ENCODE measurements around the gene NPC1L1. TPM values are rescaled to one million over a fixed set of nuclear protein-coding genes. Genes with fewer than 3 reads are reported as not detected.
"Not testable (repeated sequence)": the region's sequence is repeated elsewhere in the genome, so short reads cannot be mapped to it uniquely, and the experiment has no call there.

Gene NPC1L1
- total RNA-seq, 2 donors from 2014 or later = 0.52 TPM; not detected in 1

GRCh38 chr7:44511236-44511635 is 29.9 kb downstream of the NPC1L1 start:
- intact Hi-C loops (cut with DNase I) = no loop called here
- ATAC-seq (no peak), DNase-seq (no peak)
- whole genome bisulfite sequencing, 2 donors = 76 to 78% methylated on average over 1 of the region's 1 CpG
- Histone ChIP-seq H3K27ac (no peak overlapping the region), H3K27me3 (no peaks in the 10 kb centered on the region), H3K9me3 (no peaks in the 10 kb centered on the region), H3K4me1 (no peaks in the 10 kb centered on the region), H3K36me3 (replicated peaks in 1 of 2; ENCODE audit: insufficient read depth in 1 of 2, low read depth in 2 of 2) (no peaks in the 10 kb centered on the region), H3K4me3 (no peak overlapping the region)
- TF ChIP-seq, protein P1, sequence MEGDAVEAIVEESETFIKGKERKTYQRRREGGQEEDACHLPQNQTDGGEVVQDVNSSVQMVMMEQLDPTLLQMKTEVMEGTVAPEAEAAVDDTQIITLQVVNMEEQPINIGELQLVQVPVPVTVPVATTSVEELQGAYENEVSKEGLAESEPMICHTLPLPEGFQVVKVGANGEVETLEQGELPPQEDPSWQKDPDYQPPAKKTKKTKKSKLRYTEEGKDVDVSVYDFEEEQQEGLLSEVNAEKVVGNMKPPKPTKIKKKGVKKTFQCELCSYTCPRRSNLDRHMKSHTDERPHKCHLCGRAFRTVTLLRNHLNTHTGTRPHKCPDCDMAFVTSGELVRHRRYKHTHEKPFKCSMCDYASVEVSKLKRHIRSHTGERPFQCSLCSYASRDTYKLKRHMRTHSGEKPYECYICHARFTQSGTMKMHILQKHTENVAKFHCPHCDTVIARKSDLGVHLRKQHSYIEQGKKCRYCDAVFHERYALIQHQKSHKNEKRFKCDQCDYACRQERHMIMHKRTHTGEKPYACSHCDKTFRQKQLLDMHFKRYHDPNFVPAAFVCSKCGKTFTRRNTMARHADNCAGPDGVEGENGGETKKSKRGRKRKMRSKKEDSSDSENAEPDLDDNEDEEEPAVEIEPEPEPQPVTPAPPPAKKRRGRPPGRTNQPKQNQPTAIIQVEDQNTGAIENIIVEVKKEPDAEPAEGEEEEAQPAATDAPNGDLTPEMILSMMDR (IDR thresholded peaks at IDR 0.05) = no peak
- no peak for TF ChIP-seq POLR2A (IDR thresholded peaks at IDR 0.05)

DNA sequence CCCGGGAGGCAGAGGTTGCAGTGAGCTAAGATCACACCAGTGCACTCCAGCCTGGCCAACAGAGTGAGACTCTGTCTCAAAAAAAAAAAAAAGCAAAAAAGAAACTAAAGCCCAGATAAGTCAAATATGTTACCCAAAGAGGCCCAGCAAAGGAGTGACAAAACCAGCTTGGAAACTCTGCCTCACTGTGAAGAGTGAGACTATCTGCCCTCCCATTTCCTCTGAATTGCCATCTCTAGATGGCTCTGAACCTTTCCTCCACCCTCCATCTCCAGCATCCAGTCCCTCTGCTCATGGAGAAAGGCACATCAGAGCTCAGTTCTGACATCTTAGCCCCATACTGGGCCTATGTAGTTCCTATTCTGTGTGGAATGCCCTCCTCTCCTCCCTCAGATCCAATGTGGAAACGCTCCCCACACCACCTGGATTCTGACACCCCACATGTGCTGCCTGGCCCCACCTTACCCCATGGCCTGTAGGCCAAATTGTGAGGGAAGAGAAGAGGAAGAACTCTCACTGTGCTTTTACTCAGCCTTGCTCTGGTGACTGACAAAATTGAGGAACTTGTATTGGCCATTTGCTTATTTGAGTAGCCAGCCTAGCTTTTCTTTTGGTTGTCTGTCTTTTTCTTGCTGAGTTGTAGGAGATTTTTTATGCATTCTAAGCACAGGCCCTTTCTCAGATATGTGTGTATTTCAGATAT is 32.7 kb downstream of the NPC1L1 start:
- ATAC-seq (no peak), DNase-seq (no peak)
- Histone ChIP-seq H3K4me3 (no peak overlapping the region), H3K9me3 (no peaks in the 10 kb centered on the region), H3K27me3 (no peaks in the 10 kb centered on the region), H3K27ac (no peak overlapping the region), H3K4me1 (no peaks in the 10 kb centered on the region), H3K36me3 (replicated peaks in 1 of 2; ENCODE audit: insufficient read depth in 1 of 2, low read depth in 2 of 2) (no peaks in the 10 kb centered on the region)
- intact Hi-C loops (cut with DNase I) = no loop called here
- TF ChIP-seq, protein P1 (IDR thresholded peaks at IDR 0.05) = no peak
- TF ChIP-seq POLR2A (IDR thresholded peaks at IDR 0.05) = no peak
- WGBS, 2 donors = 46 to 53% methylated on average over 2 of the region's 2 CpGs

- H3K36me3 ChIP-seq (replicated peaks in 1 of 2; ENCODE audit: insufficient read depth in 1 of 2, low read depth in 2 of 2); H3K9me3 ChIP-seq; ATAC-seq; DNase-seq; H3K27me3 ChIP-seq; H3K4me3 ChIP-seq; H3K4me1 ChIP-seq; intact Hi-C loops (cut with DNase I); H3K27ac ChIP-seq: not testable (repeated sequence)
- 62 to 74% methylated on average over 3 of the region's 3 CpGs for WGBS, 2 donors
Observed at GRCh38 chr7:44506592-44507288, 34.4 kb downstream of the NPC1L1 start.

GRCh38 chr7:44505595-44505994 is 35.5 kb downstream of the NPC1L1 start:
- Histone ChIP-seq H3K27me3 (no peaks in the 10 kb centered on the region), H3K27ac (no peak overlapping the region), H3K4me1 (no peaks in the 10 kb centered on the region), H3K9me3 (no peaks in the 10 kb centered on the region), H3K4me3 (no peak overlapping the region), H3K36me3 (replicated peaks in 1 of 2; ENCODE audit: insufficient read depth in 1 of 2, low read depth in 2 of 2) (no peaks in the 10 kb centered on the region)
- TF ChIP-seq, protein P1 (IDR thresholded peaks at IDR 0.05) = no peak
- TF ChIP-seq POLR2A (IDR thresholded peaks at IDR 0.05) = no peak
- WGBS, 2 donors = 65 to 68% methylated on average over 3 of the region's 3 CpGs
- DNase-seq = no peak
- intact Hi-C loops (cut with DNase I) = no loop called here
- no peak for ATAC-seq

DNA sequence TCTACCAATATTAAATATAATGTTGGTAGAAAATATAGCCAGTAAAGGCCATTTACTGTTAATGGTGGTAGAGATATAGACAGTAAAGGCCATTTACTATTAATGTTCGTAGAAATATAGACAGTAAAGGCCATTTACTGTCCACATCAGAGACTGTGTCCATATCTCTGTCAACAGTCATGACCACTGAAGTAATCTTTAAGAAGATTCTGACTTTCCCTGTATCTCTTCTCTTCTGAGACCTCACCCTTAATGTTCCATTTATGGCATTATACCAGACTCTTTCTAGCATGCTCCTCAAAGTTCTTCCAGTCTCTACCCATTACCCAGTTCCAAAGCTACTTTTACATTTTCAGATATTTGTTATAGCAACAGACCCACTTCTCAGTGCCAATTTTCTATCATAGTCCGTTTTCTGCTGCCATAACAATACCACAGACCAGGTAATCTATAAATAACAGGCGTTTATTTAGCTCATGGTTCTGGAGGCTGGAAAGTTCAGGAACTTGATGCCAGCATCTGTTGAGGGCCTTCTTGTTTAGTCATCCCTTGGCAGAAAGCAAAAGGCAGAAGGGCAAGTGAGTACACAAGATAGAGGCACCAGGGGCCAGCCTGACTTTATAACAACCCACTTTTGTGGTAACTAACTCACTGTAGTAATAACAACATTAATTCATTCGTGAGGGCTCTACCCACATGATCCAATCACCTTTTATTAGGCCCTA is 42.7 kb downstream of the NPC1L1 start:
- H3K36me3 ChIP-seq (replicated peaks in 1 of 2; ENCODE audit: insufficient read depth in 1 of 2, low read depth in 2 of 2) = no peaks in the 10 kb centered on the region
- TF ChIP-seq, protein P1 (IDR thresholded peaks at IDR 0.05) = no peak
- TF ChIP-seq POLR2A (IDR thresholded peaks at IDR 0.05) = no peak
- no peak overlapping the region for H3K27ac ChIP-seq
- intact Hi-C loops (cut with DNase I) = no loop called here
- no peak overlapping the region for H3K4me3 ChIP-seq
- ATAC-seq = no peak
- no peaks in the 10 kb centered on the region for H3K4me1 ChIP-seq
- H3K9me3 ChIP-seq = no peaks in the 10 kb centered on the region
- no peak for DNase-seq
- WGBS, 2 donors = 36 to 37% methylated on average over 4 of the region's 4 CpGs
- H3K27me3 ChIP-seq = no peaks in the 10 kb centered on the region
